Neural progenitor cell (in vitro differentiated cells): ENCODE data around the gene SSTR5. TPM values are rescaled to one million over a fixed set of nuclear protein-coding genes. Genes with fewer than 3 reads are reported as not detected.
A peak's percentile ranks its signal among the peaks of the same experiment; 100 is the strongest.

Experiments used
- DNase-seq: peaks from one replicate; pipeline ENCODE4 v3.0.0-alpha.2; 2016; ENCODE audit warnings: low spot score
- H2AFZ ChIP-seq: fragments of 200-600 bp; sonication (generic); replicated peaks from 2 replicates; pipeline ENCODE4 v1.6.1; 2016; ENCODE audit warnings: antibody characterized with exemption
- H3F3A ChIP-seq: fragments of 200-600 bp; sonication (generic); 2 replicates; pipeline ENCODE4 v1.6.1; 2016; ENCODE audit warnings: antibody characterized with exemption, low read depth
- H3K27ac ChIP-seq: fragments of 200-600 bp; sonication (generic); 2 replicates; pipeline ENCODE4 v1.5.1; 2016; ENCODE audit warnings: mild to moderate bottlenecking
- H3K27me3 ChIP-seq: fragments of 200-600 bp; sonication (generic); 2 replicates; pipeline ENCODE4 v1.6.1; 2016; ENCODE audit warnings: mild to moderate bottlenecking, moderate library complexity
- H3K36me3 ChIP-seq: fragments of 200-600 bp; sonication (generic); 2 replicates; pipeline ENCODE4 v1.5.1; 2016
- H3K4me1 ChIP-seq: fragments of 200-600 bp; sonication (generic); 2 replicates; pipeline ENCODE4 v1.6.1; 2016; ENCODE audit warnings: mixed run types
- H3K4me2 ChIP-seq: fragments of 200-600 bp; sonication (generic); 2 replicates; pipeline ENCODE4 v1.6.1; 2016
- H3K4me3 ChIP-seq: fragments of 200-600 bp; sonication (generic); 2 replicates; pipeline ENCODE4 v1.5.1; 2016
- H3K79me2 ChIP-seq: fragments of 200-600 bp; sonication (generic); 2 replicates; pipeline ENCODE4 v1.6.1; 2016; ENCODE audit warnings: low read depth
- H3K9ac ChIP-seq: fragments of 200-600 bp; sonication (generic); 2 replicates; pipeline ENCODE4 v1.6.1; 2016
- H3K9me3 ChIP-seq: fragments of 200-600 bp; sonication (generic); 2 replicates; pipeline ENCODE4 v1.5.1; 2016; ENCODE audit warnings: low read depth
- H4K20me1 ChIP-seq: fragments of 200-600 bp; sonication (generic); 2 replicates; pipeline ENCODE4 v1.6.1; 2016; ENCODE audit warnings: low read depth
- H3K27ac Mint-ChIP-seq: 3 replicates; pipeline ENCODE4 v1.8.0; 2021; ENCODE audit warnings: mixed read lengths
- H3K27me3 Mint-ChIP-seq: 2 replicates; pipeline ENCODE4 v1.8.0; 2022; ENCODE audit warnings: low read depth, mild to moderate bottlenecking, inconsistent platforms, moderate library complexity, mixed read lengths; ENCODE audit not compliant: insufficient read depth
- H3K36me3 Mint-ChIP-seq: 3 replicates; pipeline ENCODE4 v1.8.0; 2021; ENCODE audit warnings: mixed read lengths
- H3K4me1 Mint-ChIP-seq: 3 replicates; pipeline ENCODE4 v1.8.0; 2021; ENCODE audit warnings: mixed read lengths
- H3K4me3 Mint-ChIP-seq: 3 replicates; pipeline ENCODE4 v1.8.0; 2021; ENCODE audit warnings: mild to moderate bottlenecking, moderate library complexity, mixed read lengths
- H3K9me3 Mint-ChIP-seq: 3 replicates; pipeline ENCODE4 v1.8.0; 2020; ENCODE audit warnings: mixed read lengths
- CTCF ChIP-seq: fragments of 200-600 bp; sonication (generic); IDR thresholded peaks from 2 replicates; pipeline ENCODE4 v1.5.1; 2017; ENCODE audit warnings: antibody characterized with exemption, mild to moderate bottlenecking
- EZH2 ChIP-seq: fragments of 200-600 bp; sonication (generic); IDR thresholded peaks from 2 replicates; pipeline ENCODE4 v1.6.1; 2017; ENCODE audit warnings: antibody characterized with exemption, mild to moderate bottlenecking, moderate library complexity
- EZH2phosphoT487 ChIP-seq: fragments of 200-600 bp; sonication (generic); IDR thresholded peaks from 2 replicates; pipeline ENCODE4 v1.6.1; 2017; ENCODE audit warnings: antibody characterized with exemption
- total RNA-seq: library from RNA; depleted of rRNA; stranded (reverse); fragments of >200 nt; gene quantifications from 2 replicates; pipeline ENCODE4 v1.2.3, GENCODE V29; 2015; ENCODE audit warnings: low replicate concordance

The SSTR5 gene
- total RNA-seq, 1 donor from 2014 or later: not detected

- Histone ChIP-seq H3K36me3 (no peaks in the 10 kb centered on the region), H3K27ac (no peak overlapping the region), H3K4me3 (no peak overlapping the region), H3K4me1 (peaks cover 9% of the 10 kb centered on the region), H3K9ac (no peak overlapping the region), H3F3A (no peaks in the 10 kb centered on the region), H3K79me2 (no peaks in the 10 kb centered on the region), H2AFZ (no peak overlapping the region), H3K27me3 (no peaks in the 10 kb centered on the region), H3K9me3 (no peaks in the 10 kb centered on the region), H3K4me2 (no peak overlapping the region), H4K20me1 (no peaks in the 10 kb centered on the region)
- H3K4me3 Mint-ChIP-seq: no peak overlapping the region
- no peak for DNase-seq
- H3K4me1 Mint-ChIP-seq: peaks cover 11% of the 10 kb centered on the region
- H3K27ac Mint-ChIP-seq: no peak overlapping the region
- H3K9me3 Mint-ChIP-seq: peaks cover 3% of the 10 kb centered on the region
- TF ChIP-seq EZH2phosphoT487 (no peak), CTCF (no peak), EZH2 (no peak)
- no peaks in the 10 kb centered on the region for H3K36me3 Mint-ChIP-seq
- H3K27me3 Mint-ChIP-seq: peaks cover 5% of the 10 kb centered on the region
These were observed 39.3 kb upstream of the SSTR5 start for GRCh38 chr16:1033128-1033679.

GRCh38 chr16:1034230-1035065 lies 38.1 kb upstream of the SSTR5 start:
- peaks cover 3% of the 10 kb centered on the region for H3K9me3 Mint-ChIP-seq
- DNase-seq: no peak
- Histone ChIP-seq H3K4me2 (no peak overlapping the region), H3K36me3 (no peaks in the 10 kb centered on the region), H3K27ac (no peak overlapping the region), H2AFZ (no peak overlapping the region), H3K4me1 (peaks cover 9% of the 10 kb centered on the region), H3K4me3 (no peak overlapping the region), H3K79me2 (no peaks in the 10 kb centered on the region), H3F3A (no peaks in the 10 kb centered on the region), H3K27me3 (no peaks in the 10 kb centered on the region), H3K9ac (no peak overlapping the region), H3K9me3 (no peaks in the 10 kb centered on the region), H4K20me1 (no peaks in the 10 kb centered on the region)
- H3K4me3 Mint-ChIP-seq: no peak overlapping the region
- H3K27me3 Mint-ChIP-seq: peaks cover 9% of the 10 kb centered on the region
- H3K27ac Mint-ChIP-seq: no peak overlapping the region
- H3K4me1 Mint-ChIP-seq: peaks cover 8% of the 10 kb centered on the region
- no peaks in the 10 kb centered on the region for H3K36me3 Mint-ChIP-seq
- TF ChIP-seq CTCF (no peak), EZH2 (no peak), EZH2phosphoT487 (no peak)

GRCh38 chr16:1035066-1035415 lies 37.5 kb upstream of the SSTR5 start:
- Histone ChIP-seq H3F3A (no peaks in the 10 kb centered on the region), H4K20me1 (no peaks in the 10 kb centered on the region), H3K27me3 (no peaks in the 10 kb centered on the region), H3K4me2 (no peak overlapping the region), H3K4me1 (peaks cover 9% of the 10 kb centered on the region), H3K79me2 (no peaks in the 10 kb centered on the region), H3K4me3 (no peak overlapping the region), H3K9ac (no peak overlapping the region), H3K27ac (no peak overlapping the region), H2AFZ (no peak overlapping the region), H3K9me3 (no peaks in the 10 kb centered on the region), H3K36me3 (no peaks in the 10 kb centered on the region)
- H3K4me1 Mint-ChIP-seq: peaks cover 4% of the 10 kb centered on the region
- peak overlapping the region; percentile 79 for H3K27ac Mint-ChIP-seq
- peaks cover 3% of the 10 kb centered on the region for H3K9me3 Mint-ChIP-seq
- H3K27me3 Mint-ChIP-seq: peaks cover 9% of the 10 kb centered on the region
- H3K36me3 Mint-ChIP-seq: no peaks in the 10 kb centered on the region
- no peak overlapping the region for H3K4me3 Mint-ChIP-seq
- TF ChIP-seq CTCF (no peak), EZH2phosphoT487 (no peak), EZH2 (no peak)
- no peak for DNase-seq
